GM20431 (cell line): ENCODE measurements around the gene PIP5K1B.

Experiments
- in situ Hi-C: fragments of 300-500 bp; cut with MseI, MboI; formaldehyde crosslinking; loops from one replicate; pipeline ENCODE4 v1.15.0; 2020; ENCODE audit warnings: low sequenced_read_pairs; ENCODE audit not compliant: unreplicated experiment

PIP5K1B gene

GRCh38 chr9:68877219-68877618 is 172.2 kb downstream of the PIP5K1B start:
- in situ Hi-C loops: no loop called here

- in situ Hi-C loops: no loop called here
These were observed 173.4 kb downstream of the PIP5K1B start for GRCh38 chr9:68878450-68878849.

- in situ Hi-C loops: no loop called here
These were observed 178.2 kb downstream of the PIP5K1B start for GRCh38 chr9:68883224-68883623.

- in situ Hi-C loops: no loop called here
These were observed 182.2 kb downstream of the PIP5K1B start for GRCh38 chr9:68887232-68887631.

GRCh38 chr9:68894502-68894901 is 189.5 kb downstream of the PIP5K1B start:
- in situ Hi-C loops: no loop called here

GRCh38 chr9:68895741-68896478 is 190.9 kb downstream of the PIP5K1B start:
- in situ Hi-C loops: no loop called here

GRCh38 chr9:68896486-68896885 is 191.4 kb downstream of the PIP5K1B start:
- in situ Hi-C loops: no loop called here

- in situ Hi-C loops: no loop called here
These were observed 192.6 kb downstream of the PIP5K1B start for GRCh38 chr9:68897577-68898145.

GRCh38 chr9:68898781-68899439 is 193.9 kb downstream of the PIP5K1B start:
- in situ Hi-C loops: no loop called here

GRCh38 chr9:68904454-68904853 is 199.4 kb downstream of the PIP5K1B start:
- in situ Hi-C loops: no loop called here

- in situ Hi-C loops: no loop called here
These were observed 200.1 kb downstream of the PIP5K1B start for GRCh38 chr9:68905129-68905528.

GRCh38 chr9:68907910-68908309 is 202.9 kb downstream of the PIP5K1B start:
- in situ Hi-C loops: no loop called here

- in situ Hi-C loops: no loop called here
These were observed 207.5 kb downstream of the PIP5K1B start for GRCh38 chr9:68912561-68912960.

GRCh38 chr9:68913054-68913453 is 208.0 kb downstream of the PIP5K1B start:
- in situ Hi-C loops: no loop called here

GRCh38 chr9:68914751-68915150 is 209.7 kb downstream of the PIP5K1B start:
- in situ Hi-C loops: no loop called here

GRCh38 chr9:68919661-68920060 is 214.6 kb downstream of the PIP5K1B start:
- in situ Hi-C loops: no loop called here

GRCh38 chr9:68920921-68921320 is 215.9 kb downstream of the PIP5K1B start:
- in situ Hi-C loops: no loop called here

GRCh38 chr9:68923480-68923879 is 218.4 kb downstream of the PIP5K1B start:
- in situ Hi-C loops: no loop called here

GRCh38 chr9:68925175-68925574 is 220.1 kb downstream of the PIP5K1B start:
- in situ Hi-C loops: no loop called here

GRCh38 chr9:68927165-68927564 is 222.1 kb downstream of the PIP5K1B start:
- in situ Hi-C loops: no loop called here

- in situ Hi-C loops: no loop called here
These were observed 226.8 kb downstream of the PIP5K1B start for GRCh38 chr9:68931821-68932220.
